C4-2B (cell line): ENCODE results near the gene PPM1D.

Experiments
- ZFX ChIP-seq: fragments of 450-650 bp; IDR thresholded peaks from 2 replicates; pipeline ENCODE4 v1.6.1; 2017
- TF ChIP-seq, protein P1 (sequence below): fragments of 450-650 bp; conservative IDR thresholded peaks from 2 replicates; pipeline ENCODE4 v1.5.1; 2017; ENCODE audit warnings: mild to moderate bottlenecking

DNA sequence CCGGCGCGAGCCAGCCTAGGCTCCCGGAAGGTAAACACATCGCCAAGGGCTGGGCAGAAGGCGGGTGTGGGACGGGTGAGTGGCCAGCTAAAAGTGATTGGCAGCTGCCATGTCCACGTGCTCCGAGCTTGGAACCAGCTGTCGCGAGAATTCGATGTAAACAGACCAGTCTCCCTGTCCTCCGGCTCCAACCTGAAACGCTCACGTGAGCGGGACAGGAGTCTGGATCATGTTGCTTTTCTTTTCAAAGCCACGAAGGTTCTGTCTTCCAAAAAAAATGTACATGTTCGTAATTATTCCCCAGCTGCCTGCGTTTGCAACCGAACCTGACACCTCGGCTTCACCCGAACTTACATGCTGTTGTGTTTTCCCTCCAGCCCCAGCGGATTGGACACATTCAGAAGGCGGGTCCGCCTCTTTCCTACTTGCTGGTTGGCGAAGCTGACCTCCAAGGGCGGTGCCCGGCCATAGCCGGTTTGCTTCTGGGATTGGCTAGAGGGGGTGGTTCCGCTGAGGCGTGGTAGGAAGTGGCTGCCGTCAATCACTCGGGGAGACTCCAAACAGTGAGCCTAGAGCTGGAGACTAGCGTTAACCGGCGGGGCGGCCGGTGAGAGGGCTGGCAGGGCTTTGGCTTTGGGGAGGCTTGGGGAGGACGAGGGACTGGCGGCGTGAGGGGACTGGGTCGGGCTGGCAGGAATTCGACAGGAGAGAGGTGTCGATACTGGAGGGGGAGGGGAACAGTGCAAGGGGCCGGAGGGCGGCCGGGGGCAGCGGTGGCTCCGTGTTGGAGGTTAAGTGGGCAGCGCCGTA is 77.5 kb downstream of the PPM1D start, which contains the start of gene BCAS3:
- TF ChIP-seq, protein P1, sequence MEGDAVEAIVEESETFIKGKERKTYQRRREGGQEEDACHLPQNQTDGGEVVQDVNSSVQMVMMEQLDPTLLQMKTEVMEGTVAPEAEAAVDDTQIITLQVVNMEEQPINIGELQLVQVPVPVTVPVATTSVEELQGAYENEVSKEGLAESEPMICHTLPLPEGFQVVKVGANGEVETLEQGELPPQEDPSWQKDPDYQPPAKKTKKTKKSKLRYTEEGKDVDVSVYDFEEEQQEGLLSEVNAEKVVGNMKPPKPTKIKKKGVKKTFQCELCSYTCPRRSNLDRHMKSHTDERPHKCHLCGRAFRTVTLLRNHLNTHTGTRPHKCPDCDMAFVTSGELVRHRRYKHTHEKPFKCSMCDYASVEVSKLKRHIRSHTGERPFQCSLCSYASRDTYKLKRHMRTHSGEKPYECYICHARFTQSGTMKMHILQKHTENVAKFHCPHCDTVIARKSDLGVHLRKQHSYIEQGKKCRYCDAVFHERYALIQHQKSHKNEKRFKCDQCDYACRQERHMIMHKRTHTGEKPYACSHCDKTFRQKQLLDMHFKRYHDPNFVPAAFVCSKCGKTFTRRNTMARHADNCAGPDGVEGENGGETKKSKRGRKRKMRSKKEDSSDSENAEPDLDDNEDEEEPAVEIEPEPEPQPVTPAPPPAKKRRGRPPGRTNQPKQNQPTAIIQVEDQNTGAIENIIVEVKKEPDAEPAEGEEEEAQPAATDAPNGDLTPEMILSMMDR, result no peak
- TF ChIP-seq ZFX, result no peak
